C4-2B (cell line): ENCODE measurements around the gene ABHD17A.

Source experiments
- CTCF ChIP-seq: fragments of 450-650 bp; conservative IDR thresholded peaks from 2 replicates; pipeline ENCODE4 v1.5.1; 2017; ENCODE audit warnings: mild to moderate bottlenecking
- ZFX ChIP-seq: fragments of 450-650 bp; IDR thresholded peaks from 2 replicates; pipeline ENCODE4 v1.6.1; 2017

- TF ChIP-seq CTCF: no peak
- no peak for TF ChIP-seq ZFX
These were observed 29.6 kb upstream of the ABHD17A start for GRCh38 chr19:1914826-1915341.
